Activated naive CD4-positive, alpha-beta T cell treated with anti-CD3 and anti-CD28 coated beads for 36 hours (primary cell): Measurements from ENCODE around the gene GPR55. TPM values are rescaled to one million over a fixed set of nuclear protein-coding genes. Genes with fewer than 3 reads are reported as not detected.

Source experiments
- CTCF ChIA-PET: fragments of 350-600 bp; sonication (Branson Sonifier 250); formaldehyde crosslinking; loops from one replicate; lab custom pipeline; 2021; ENCODE audit warnings: antibody characterized with exemption; lab: Charles Lee
- DNase-seq: peaks from one replicate; pipeline ENCODE4 v3.0.0-alpha.2; 2020
- H3K27ac Mint-ChIP-seq: one replicate; pipeline ENCODE4 v1.8.0; 2021; ENCODE audit warnings: mild to moderate bottlenecking, mixed read lengths
- H3K27me3 Mint-ChIP-seq: one replicate; pipeline ENCODE4 v1.8.0; 2021; ENCODE audit warnings: low read depth, mixed read lengths
- H3K36me3 Mint-ChIP-seq: one replicate; pipeline ENCODE4 v1.8.0; 2021; ENCODE audit warnings: low read depth, mixed read lengths
- H3K4me1 Mint-ChIP-seq: one replicate; pipeline ENCODE4 v1.8.0; 2021; ENCODE audit warnings: low read depth, mixed read lengths
- H3K4me3 Mint-ChIP-seq: one replicate; pipeline ENCODE4 v1.8.0; 2021; ENCODE audit warnings: mild to moderate bottlenecking, moderate library complexity, mixed read lengths
- H3K9me3 Mint-ChIP-seq: one replicate; pipeline ENCODE4 v1.8.0; 2021; ENCODE audit warnings: mixed read lengths
- intact Hi-C: fragments of 100-400 bp; cut with micrococcal nuclease; formaldehyde crosslinking; loops from one replicate; pipeline ENCODE4 v1.15.1; 2023
- total RNA-seq, 2 experiments: library from RNA; stranded (reverse); gene quantifications; one replicate each; pipeline ENCODE4 v1.2.3, GENCODE V29; 2021

The GPR55 gene
- total RNA-seq, 2 experiments from 2014 or later: 0.35 to 0.43 TPM

DNA sequence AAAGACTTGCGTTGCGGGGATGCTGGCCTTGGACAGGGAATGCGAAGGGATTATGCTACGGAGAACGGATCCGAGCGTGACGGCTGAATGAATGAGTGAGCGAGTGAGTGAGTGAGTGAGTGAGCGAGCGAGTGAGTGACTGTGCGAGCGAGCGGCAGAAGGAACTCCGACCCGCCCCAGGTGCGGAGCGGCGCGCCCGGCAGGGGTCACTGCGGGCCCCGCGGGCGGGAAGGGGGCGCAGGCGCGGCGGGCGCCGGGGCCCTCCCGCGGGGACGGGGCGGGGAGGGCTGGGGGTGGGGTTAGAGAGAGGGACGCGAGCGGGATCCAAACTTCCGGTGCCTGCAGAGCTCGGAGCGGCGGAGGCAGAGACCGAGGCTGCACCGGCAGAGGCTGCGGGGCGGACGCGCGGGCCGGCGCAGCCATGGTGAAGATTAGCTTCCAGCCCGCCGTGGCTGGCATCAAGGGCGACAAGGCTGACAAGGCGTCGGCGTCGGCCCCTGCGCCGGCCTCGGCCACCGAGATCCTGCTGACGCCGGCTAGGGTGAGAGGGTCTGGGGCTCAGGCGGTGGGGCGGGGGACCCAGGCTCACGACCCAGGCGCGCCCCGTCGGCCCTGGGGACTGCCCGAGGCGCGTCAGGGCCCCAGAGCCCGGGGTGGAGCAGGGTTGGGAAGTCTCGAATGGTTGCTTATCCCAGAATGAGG is 60.3 kb downstream of the GPR55 start, which contains the start of gene ITM2C:
Gene ITM2C (plus strand): TSS at position 338 of the 702 bp plus-strand sequence. CDS start 84 bp downstream, at position 422.
- peaks cover 4% of the 10 kb centered on the region for H3K27me3 Mint-ChIP-seq
- H3K27ac Mint-ChIP-seq: peak within 1 kb of the TSS; percentile 3

GRCh38 chr2:230864122-230864604 is 60.9 kb downstream of the GPR55 start:
- intact Hi-C loops: loop anchor here (1.0 to 2.0 kb wide), 4 partner anchors 41 to 193 kb away; partner anchors contain the start of gene PSMD1
- peaks cover 45% of the 10 kb centered on the region for H3K4me1 Mint-ChIP-seq
- CTCF ChIA-PET: interaction anchor here (1.1 to 1.4 kb wide), 3 partner anchors 17 to 189 kb away, joined by 3 to 4 read pairs (median 3); no protein-coding TSS in a partner anchor
- DNase-seq: no peak
- peaks cover 4% of the 10 kb centered on the region for H3K27me3 Mint-ChIP-seq
- peak overlapping the region; percentile 82 for H3K4me3 Mint-ChIP-seq
- H3K36me3 Mint-ChIP-seq: no peaks in the 10 kb centered on the region
- no peaks in the 10 kb centered on the region for H3K9me3 Mint-ChIP-seq
- H3K27ac Mint-ChIP-seq: peak overlapping the region; percentile 3

More for the DNA sequence above, 60.3 kb downstream of the GPR55 start, which contains the start of gene ITM2C:
- Mint-ChIP-seq H3K9me3 (no peaks in the 10 kb centered on the region), H3K36me3 (no peaks in the 10 kb centered on the region), H3K4me1 (peaks cover 45% of the 10 kb centered on the region), H3K4me3 (peak within 1 kb of the TSS; percentile 82)
- peak; percentile 84 for DNase-seq
- CTCF ChIA-PET: interaction anchor here (1.1 to 1.4 kb wide), 3 partner anchors 17 to 188 kb away, joined by 3 to 4 read pairs (median 3); no protein-coding TSS in a partner anchor
- intact Hi-C loops: loop anchor here (1.0 to 2.0 kb wide), 6 partner anchors 9 to 192 kb away; partner anchors contain the start of gene PSMD1

DNA sequence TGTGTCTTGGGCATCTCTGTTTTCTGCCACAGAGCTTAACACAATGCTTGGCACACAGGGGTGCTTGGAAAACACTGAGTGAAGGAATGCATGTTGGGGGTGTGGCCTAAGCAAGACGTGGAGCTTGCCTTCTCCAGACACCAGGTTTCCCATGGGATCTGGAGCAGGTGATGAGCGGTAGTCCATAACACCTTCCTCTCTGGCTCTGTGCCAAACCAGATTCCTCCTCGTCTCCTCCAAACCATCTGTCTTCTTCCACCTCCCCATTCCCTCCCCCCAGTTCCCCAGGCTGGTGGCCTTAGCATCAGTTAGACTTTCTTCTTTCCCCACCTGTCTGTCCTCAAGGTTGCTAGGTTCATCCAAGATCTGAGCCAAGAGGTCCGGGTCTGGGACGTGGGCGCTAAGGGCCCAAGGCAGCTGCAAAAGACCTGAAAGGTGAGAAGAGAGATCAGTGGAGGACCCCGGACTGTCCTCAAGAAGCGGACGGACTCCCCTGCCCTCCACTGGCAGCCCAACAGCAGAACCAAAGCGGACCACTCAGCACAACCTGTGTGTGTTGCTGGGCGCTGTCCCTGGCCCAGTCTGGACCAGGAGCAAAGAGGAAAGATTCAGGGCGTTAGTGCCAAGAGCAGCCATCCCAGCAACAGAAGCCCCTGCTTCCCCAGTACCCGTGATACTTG is 61.5 kb downstream of the GPR55 start:
- CTCF ChIA-PET: interaction anchor here (0.8 to 3.5 kb wide), 7 partner anchors 11 to 190 kb away, joined by 3 to 19 read pairs (median 4); no protein-coding TSS in a partner anchor
- H3K27ac Mint-ChIP-seq: no peak overlapping the region

GRCh38 chr2:230863031-230863430 is 62.0 kb downstream of the GPR55 start:
- DNase-seq: no peak
- Mint-ChIP-seq H3K27ac (no peak overlapping the region), H3K9me3 (no peaks in the 10 kb centered on the region), H3K36me3 (no peaks in the 10 kb centered on the region), H3K4me3 (no peak overlapping the region), H3K27me3 (peaks cover 4% of the 10 kb centered on the region), H3K4me1 (peaks cover 45% of the 10 kb centered on the region)
- intact Hi-C loops: no loop called here
- CTCF ChIA-PET: interaction anchor here (0.8 to 3.5 kb wide), 5 partner anchors 10 to 64 kb away, joined by 3 to 19 read pairs (median 6); no protein-coding TSS in a partner anchor

More for the DNA sequence above, 61.5 kb downstream of the GPR55 start:
- intact Hi-C loops: loop anchor here (1.0 to 2.0 kb wide), 4 partner anchors 42 to 193 kb away; partner anchors contain the start of gene PSMD1
- no peak for DNase-seq
- peak overlapping the region; percentile 82 for H3K4me3 Mint-ChIP-seq
- peaks cover 45% of the 10 kb centered on the region for H3K4me1 Mint-ChIP-seq
- no peaks in the 10 kb centered on the region for H3K9me3 Mint-ChIP-seq
- no peaks in the 10 kb centered on the region for H3K36me3 Mint-ChIP-seq
- peaks cover 4% of the 10 kb centered on the region for H3K27me3 Mint-ChIP-seq

GRCh38 chr2:230862292-230862691 is 62.8 kb downstream of the GPR55 start:
- Mint-ChIP-seq H3K27ac (no peak overlapping the region), H3K27me3 (peaks cover 8% of the 10 kb centered on the region), H3K9me3 (no peaks in the 10 kb centered on the region), H3K36me3 (no peaks in the 10 kb centered on the region), H3K4me3 (no peak overlapping the region), H3K4me1 (peaks cover 41% of the 10 kb centered on the region)
- intact Hi-C loops: no loop called here
- no peak for DNase-seq
- CTCF ChIA-PET: interaction anchor here (2.1 to 3.5 kb wide), 3 partner anchors 9 to 14 kb away, joined by 6 to 19 read pairs (median 13); no protein-coding TSS in a partner anchor

- Mint-ChIP-seq H3K4me1 (peaks cover 35% of the 10 kb centered on the region), H3K9me3 (no peaks in the 10 kb centered on the region), H3K27me3 (peaks cover 5% of the 10 kb centered on the region), H3K4me3 (no peak overlapping the region), H3K36me3 (no peaks in the 10 kb centered on the region), H3K27ac (no peak overlapping the region)
- intact Hi-C loops: no loop called here
- peak; percentile 39 for DNase-seq
- CTCF ChIA-PET: interaction anchor here (2.1 to 3.5 kb wide), 3 partner anchors 9 to 14 kb away, joined by 6 to 19 read pairs (median 13); no protein-coding TSS in a partner anchor
These were observed 63.3 kb downstream of the GPR55 start for GRCh38 chr2:230861552-230862255.

Other genes starting within 250 kb of the GPR55 start
- 10 to 100 TPM; 86.6 to 97.5 TPM for gene CAB39, start 212.4 kb downstream of the GPR55 start, total RNA-seq
- gene ITM2C, start 60.3 kb downstream of the GPR55 start, total RNA-seq: 10 to 100 TPM; 13.0 to 13.6 TPM
- gene SPATA3, start 70.9 kb upstream of the GPR55 start, total RNA-seq: not detected
- not detected for gene C2orf72, start 112.3 kb upstream of the GPR55 start, total RNA-seq
- 100 to 1,000 TPM; 106 TPM for gene PSMD1, start 131.6 kb upstream of the GPR55 start, total RNA-seq
- gene HTR2B, start 199.8 kb upstream of the GPR55 start, total RNA-seq: not detected